Superior temporal gyrus (tissue), 1 donor: ENCODE data around the gene LDAF1.
"Not testable (repeated sequence)": the region's sequence is repeated elsewhere in the genome, so short reads cannot be mapped to it uniquely, and the experiment has no call there.

Source experiments
- DNase-seq: peaks from one replicate; pipeline ENCODE4 v3.0.0-alpha.2; 2016; ENCODE audit errors: extremely low spot score

Gene LDAF1

DNA sequence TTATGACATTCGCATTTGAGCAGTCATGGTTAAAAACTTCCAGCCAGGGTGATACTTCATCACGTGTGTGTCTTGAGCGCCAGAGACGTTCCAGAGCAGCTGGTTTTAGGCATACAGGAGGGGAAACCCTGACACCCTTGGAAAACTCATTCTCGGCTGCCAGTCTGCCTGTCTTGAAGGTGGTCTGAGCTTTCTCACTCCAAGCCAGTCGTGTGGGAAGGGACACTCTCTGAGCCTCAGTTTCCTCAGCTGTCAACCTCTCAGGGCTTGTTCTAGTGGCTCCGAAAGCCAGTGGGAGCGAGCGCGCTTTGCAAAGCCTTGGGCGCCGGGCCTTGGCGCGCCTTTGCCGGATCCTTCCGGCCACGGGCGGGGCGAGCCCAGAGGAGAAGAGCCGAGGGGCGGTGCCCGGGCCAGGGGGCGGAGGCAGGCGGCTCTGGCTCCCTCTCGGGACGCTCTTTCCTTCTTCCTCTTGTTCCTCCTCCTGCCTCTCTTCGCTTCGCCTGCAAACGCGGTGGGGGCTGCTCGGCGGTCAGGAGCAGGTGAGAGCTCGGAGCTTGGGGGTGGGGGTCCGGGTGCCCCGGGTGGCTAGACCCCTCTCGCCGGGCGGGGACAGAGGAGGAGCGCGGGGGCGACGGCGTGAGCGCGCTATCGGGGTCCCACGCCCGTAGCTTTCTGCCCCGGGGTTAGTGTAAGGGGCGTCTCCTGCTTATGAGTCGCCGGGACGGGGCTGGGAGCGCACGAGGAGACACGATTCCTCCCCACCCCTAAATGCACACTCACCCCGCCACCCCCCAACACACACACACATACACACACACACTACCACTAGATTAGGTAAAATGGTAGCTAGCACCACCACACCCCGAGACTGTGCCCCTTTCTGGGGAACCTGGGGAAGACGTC is at the start of gene LDAF1:
TSS of gene LDAF1 (plus strand) at position 467 of the 903 bp plus-strand sequence. CDS start 2,509 bp downstream, outside the sequence.
- DNase-seq = no peak

DNA sequence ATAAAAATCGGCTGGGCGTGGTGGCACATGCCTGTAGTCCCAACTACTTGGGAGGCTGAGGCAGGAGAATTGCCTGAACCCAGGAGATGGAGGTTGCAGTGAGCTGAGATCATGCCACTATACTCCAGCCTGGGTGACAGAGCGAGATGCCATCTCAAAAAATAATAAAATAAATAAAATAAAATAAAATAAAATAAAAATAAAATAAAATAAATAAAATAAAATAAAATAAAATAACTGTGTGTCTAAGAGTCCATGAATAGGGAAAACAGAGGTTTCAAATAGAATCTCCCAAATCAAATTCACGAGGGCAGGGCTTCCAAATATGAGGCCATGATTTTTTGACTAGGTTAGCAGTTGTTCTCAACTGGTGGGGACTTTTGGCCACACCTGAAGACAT is 42.9 kb upstream of the LDAF1 start:
- DNase-seq = not testable (repeated sequence)

DNA sequence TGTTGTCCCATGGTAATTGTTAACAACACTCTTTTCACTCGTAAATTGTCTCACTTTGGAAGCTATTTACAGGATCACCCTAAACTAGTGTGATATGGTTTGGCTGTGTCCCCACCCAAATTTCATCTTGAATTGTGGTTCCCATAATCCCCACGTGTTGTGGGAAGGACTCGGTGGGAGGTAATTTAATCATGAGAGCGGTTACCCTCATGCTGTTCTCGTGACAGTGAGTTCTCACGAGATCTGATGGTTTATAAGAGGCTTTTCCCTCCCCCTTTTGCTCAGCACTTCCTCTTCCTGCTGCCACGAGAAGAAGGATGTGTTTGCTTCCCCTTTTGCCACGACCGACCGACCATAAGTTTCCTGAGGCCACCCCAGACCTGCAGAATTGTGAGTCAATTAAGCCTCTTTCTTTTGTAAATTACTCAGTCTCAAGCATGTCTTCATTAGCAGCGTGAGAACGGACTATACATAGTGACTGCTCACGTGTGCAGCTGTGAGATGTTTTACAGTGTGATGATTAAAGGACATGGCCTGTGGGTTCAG is 42.3 kb upstream of the LDAF1 start:
- DNase-seq = no peak

DNA sequence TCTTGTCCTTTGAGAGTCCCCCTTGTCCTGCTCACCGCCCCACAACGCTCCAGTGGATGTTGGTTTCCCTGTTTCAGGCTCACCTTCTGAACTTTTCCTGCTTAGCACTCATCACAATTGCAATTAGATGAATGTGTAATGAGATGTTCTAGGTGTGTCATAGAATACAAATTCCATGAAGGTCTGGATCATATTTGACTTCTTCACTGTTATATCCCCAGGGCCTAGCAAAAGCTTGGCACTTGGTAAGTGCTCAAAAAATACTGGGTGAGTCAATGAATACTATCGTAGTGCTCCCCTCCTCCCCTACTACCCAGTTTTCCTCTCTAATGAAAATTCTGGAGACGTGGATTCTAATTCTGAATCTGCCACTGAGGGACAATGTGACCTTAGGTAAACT is 40.9 kb upstream of the LDAF1 start:
- no peak for DNase-seq

DNA sequence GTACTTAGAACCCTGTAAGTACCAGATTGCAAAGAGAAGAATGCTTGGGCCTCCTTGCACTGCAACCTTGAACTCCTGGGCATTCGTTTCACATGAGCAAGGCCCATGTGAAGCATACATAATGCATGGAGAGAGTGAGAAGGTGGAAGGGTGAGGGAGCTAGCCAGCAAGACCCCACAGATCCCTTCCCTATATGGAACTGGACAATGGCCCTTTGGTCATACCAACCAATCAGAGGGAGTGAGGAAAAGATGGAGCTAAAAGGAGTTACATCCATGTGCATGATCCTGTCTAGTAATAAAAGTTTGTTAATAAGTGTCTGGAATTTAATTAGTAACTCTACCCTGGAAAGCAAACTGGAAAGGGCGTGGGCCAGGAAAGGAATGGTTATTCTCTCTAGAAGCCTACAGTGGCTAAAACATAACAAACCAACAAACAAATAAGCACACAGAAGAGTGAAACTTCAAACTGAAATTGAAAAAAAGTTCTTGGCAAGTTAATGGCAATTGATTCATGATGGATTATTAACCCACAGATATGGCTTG is 37.4 kb upstream of the LDAF1 start:
- no peak for DNase-seq

DNA sequence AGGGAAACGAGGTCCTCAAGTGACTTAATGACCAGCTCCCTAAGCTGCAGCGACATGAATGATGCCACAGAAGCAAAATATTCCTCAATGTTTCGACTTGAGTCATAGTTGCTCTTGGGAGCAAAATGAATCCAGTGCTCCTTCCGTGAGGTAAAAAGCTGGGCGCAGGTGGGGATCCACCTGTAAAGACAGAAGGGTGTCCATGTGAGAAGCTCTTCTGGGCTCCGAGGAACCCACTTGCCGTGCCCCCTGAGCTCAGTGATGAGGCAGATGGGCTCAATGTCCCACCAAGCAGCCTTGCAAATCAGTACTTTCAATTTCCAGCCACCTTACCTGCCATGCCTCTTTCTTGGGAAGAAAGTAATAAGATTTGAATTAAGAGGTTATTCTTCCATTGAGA is 33.3 kb upstream of the LDAF1 start:
- DNase-seq = no peak

DNA sequence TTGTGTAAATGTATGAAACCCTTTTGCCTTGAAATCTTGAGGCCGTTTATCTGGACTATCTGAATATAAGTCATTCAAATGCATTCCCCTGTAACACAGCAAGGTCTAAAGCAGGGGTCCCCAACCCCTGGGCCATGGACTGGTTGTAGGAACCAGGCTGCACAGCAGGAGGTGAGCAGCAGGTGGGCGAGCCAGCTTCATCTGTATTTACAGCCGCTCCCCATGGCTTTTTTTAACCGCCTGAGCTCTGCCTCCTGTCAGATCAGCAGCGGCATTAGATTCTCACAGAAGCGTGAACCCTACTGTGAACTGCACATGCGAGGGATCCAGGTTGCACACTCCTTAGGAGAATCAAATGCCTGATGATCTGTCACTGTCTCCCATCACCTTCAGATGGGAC is 32.0 kb upstream of the LDAF1 start:
- DNase-seq = no peak

DNA sequence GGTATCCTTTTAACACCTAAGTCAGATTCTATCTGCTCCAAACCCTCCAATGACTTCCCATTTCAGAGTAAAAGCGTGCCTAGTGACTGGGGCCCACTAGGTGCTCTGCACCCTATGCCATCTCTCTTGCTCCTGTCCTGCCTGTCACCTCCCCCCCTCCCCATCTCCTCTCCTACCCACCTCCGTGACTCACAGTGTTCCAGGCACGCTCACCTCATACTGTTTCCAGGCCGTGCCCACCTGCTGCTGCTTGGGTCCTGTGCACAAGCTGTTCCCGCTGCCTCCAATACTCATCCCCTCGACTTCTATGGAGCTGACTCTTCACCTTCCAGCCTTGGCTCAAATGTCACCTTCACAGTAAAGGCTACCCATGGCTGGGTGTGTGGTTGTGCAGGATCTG is 29.5 kb upstream of the LDAF1 start:
- no peak for DNase-seq

DNA sequence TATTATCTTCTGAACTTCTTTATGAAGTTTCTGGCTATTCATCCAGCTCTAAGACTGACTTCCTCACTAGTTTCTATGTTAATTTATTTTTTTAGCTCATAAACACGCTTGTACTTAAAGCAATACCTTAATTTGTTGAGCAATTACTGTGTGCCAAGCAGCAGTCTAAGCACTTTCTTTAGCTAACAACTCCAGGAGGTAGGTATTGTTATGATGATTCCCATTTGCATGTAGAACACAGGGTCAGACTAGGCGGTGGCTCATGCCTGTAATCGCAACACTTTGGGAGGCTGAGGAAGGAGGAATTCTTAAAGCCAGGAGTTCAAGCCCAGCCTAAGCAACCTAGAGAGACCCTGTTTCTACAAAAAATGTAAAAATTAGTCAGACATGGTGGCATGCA is 27.7 kb upstream of the LDAF1 start:
- DNase-seq = no peak

DNA sequence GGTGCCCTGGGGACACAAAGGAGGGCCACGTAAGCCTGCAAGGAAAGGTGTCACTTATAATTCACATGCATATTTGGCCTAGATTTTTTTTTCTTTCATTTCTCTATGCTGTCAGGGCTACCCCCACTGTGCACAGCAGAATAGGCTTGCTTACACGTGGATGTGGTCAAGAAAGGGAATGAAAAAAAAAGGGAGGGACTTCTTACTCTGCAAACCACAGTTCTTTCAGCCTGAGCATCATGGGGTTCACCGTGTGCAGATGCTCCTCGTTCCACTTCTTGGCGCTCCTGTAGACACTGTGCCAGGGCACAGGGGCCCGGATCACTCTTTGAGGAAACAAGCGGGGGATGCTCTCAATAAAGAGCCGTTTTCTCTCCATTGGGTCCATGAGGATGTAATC is 24.4 kb upstream of the LDAF1 start:
- no peak for DNase-seq

DNA sequence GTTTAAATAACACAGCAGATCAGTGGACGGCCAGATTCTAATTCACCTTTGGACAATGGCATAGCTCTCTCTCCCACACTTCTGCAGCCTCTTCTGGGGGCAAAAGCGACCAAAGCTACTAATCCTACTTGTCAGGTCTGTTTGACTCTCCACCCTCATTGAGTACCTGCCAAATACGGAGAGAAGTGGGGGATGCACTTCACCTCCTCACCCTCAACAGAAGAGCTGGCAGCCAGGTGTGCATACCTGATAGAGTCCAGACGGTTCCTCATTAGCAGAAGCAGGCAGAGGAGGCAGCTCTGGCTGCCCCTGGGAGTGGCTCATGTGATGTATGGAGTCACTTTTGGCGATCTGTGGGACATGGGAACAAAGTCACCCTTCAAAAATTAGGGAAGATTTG is 12.7 kb upstream of the LDAF1 start:
- DNase-seq = no peak

DNA sequence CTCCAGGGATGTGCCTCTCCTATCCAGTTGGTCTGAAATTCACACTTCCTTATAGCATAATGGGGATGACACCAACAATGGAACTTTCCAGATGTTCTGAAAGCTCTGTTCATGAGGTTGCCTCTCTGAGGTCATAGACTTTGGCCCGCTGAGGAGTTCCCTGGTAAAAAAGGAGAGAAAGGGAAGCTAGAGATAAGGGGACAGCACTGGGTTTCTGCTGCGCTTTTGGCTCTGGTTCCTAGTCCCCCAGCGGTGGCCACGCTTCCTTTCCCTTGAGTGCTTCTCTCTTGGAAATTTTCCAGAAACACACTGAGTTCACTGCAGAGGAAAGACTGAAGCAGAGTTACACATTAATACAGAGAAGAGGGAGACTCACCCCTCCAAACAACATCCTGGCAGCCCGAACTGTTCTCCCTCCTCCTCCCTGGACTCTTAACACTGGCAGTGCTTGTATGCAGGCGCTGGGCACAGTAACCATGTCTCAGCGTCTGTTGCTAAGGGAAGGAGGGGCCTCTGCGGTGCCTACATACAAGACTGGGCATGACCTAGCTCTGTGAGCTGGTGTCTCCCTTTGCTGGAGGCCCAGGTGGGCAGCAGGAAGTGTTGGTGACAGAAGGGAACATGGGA is 8.0 kb upstream of the LDAF1 start, which contains the start of gene DNAH3:
TSS of gene DNAH3 (minus strand) at position 472 of the 627 bp plus-strand sequence. CDS start 527 bp downstream, outside the sequence.
- DNase-seq = no peak

DNA sequence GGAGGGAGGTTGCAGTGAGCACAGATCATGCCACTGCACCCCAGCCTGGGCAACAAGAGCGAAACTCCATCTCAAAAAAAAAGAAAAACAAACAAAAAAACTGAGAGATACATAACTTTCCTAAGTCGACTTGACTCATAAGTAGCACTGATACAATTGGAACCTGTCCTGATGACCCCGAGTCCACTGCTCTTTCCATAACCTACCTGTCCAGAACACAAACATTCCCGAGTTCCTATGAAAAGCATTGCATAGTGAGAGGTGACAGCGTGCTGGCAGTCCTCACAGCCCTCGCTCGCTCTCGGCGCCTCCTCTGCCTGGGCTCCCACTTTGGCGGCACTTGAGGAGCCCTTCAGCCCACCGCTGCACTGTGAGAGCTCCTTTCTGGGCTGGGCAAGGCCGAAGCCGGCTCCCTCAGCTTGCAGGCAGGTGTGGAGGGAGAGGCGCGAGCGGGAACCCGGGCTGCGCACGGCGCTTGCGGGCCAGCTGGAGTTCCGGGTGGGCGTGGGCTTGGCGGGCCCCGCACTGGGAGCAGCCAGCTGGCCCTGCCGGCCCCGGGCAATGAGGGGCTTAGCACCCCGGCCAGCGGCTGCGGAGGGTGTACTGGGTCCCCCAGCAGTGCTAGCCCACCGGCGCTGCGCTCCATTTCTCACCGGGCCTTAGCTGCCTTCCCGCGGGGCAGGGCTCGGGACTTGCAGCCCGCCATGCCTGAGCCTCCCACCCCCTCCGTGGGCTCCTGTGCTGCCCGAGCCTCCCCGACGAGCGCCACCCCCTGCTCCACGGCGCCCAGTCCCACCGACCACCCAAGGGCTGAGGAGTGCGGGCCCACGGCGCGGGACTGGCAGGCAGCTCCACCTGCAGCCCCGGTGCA is 6.1 kb upstream of the LDAF1 start:
- not testable (repeated sequence) for DNase-seq

DNA sequence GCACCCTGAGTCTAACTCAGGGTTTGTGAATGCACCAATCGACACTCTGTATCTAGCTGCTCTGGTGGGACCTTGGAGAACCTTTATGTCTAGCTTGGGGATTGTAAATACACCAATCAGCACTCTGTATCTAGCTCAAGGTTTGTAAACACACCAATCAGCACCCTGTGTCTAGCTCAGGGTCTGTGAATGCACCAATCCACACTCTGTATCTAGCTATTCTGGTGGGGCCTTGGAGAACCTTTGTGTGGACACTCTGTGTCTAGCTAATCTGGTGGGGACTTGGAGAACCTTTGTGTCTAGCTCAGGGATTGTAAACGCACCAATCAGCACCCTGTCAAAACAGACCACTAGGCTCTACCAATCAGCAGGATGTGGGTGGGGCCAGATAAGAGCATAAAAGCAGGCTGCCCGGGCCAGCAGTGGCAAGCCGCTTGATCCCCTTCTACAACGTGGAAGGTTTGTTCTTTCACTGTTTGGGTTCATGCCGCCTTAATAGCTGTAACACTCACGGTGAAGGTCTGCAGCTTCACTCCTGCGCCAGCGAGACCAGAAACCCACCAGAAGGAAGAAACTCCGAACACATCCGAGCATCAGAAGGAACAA is 5.2 kb upstream of the LDAF1 start:
- DNase-seq = not testable (repeated sequence)

DNA sequence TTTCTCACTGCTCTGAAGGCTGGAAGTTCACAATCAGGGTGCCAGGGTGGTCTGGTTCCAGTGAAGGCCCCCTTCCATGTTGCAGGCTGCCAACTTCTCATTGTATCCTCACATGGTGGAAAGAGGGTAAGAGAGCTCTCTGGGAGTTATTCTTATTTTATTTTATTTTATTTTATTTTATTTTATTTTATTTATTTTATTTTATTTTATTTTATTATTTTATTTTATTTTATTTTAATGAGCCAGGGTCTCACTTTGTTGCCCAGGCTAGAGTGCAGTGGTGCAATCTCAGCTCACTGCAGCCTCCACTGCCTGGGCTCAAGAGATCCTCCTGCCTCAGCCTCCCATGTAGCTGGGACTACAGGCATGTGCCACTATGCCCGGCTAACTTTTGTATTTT is 2.5 kb upstream of the LDAF1 start:
- not testable (repeated sequence) for DNase-seq

DNA sequence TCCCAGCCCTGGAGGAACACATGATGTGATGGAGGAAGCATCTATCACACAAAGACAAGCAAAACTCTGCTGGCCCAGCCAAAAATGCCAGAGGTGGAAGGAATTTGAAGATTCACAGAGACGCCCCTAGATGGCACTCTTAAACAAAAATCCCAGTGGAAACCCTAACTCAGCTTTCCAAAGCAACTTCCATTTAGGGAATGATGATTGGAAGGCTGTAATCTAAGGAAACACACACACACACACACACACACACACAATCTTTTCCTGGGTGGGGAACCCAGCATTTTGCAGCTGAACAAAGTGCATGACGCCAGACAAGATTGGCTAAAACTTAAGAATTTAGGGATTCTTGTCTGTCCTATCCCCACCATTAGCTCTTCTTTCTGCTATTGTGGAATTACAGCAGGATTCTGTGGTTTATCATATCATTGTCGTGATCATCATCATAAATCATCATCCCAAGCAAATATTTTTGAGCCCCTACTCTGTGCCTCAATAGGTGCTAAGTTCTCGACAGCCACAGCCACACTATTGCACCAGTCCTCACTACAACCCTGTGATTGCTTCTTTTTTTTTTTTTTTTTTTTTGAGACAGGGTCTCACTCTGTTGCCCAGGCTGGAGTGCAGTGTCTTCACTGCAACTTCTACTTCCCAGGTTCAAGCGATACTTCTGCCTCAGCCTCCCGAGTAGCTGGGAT is 1.6 kb upstream of the LDAF1 start:
- DNase-seq = peak; percentile 85

DNA sequence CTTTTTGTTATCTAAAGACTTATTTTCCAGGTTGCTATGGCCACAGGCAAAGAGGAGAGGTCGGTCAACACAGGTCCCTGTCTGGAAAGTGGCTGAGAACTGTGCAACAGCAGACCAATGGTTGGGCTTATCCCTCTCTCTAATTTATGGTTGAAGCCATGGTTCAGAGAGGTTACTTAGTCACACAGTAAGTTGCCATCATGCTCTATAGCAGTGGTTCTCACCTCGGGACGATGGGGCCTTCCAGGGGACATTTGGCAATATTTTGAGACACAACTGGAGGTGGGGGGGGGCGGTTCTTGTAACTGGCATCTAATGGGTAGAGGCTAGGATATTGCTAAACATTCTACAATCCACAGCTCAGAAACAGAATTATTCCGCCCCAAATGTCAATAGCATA is 842 bp upstream of the LDAF1 start:
- no peak for DNase-seq

DNA sequence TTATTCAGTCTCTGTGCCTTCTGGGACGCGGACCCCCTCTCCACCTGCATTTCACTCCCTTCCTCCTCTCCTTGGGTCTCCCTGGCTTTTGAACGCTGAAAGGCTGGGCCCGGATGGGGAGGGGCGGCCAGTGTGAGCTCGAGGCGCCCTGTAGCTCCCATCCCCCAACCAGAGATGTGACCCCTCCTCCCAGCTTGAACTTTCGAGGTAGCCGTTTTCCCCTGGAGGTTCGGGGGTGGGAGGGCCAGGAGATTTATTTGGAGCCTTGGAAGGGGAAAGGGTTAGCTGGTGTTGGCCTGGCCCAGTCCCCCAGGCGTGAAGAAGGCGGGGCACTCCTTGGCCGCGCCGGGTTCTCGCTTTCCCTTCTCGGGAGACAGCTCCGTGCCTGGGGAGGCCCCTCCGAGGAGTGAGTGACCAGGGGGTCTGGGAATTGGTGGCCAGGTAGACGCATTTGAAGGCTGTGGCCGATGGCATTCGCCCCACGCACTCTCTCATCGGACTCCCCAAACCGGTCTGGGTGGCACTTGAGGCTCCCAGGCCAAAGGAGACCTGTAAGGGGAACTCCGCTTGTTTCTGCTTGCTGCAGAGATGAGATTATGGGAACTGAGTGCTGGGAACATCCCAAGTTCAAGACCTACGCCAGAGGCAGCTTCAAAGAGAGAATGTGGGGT is 942 bp downstream of the LDAF1 start:
- DNase-seq = no peak

DNA sequence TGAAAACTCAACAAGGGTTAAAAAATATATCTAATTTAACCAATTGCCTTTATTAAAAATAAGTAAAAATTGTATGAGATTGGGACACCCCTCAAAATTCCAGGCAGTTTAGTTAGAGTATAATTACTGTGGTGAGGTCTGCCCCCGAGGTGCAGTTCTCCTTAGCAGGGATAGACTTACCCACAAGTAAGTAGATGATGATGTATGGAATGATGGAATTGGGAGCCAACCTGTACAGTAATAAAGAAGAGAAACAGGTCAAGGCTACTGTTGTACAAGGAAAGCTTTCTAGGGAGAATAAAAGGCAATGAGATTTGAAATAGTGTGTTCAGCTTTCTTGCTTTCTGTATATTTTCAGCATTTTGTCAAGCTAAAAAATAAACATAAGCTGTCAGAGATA is 1.8 kb downstream of the LDAF1 start:
- no peak for DNase-seq

DNA sequence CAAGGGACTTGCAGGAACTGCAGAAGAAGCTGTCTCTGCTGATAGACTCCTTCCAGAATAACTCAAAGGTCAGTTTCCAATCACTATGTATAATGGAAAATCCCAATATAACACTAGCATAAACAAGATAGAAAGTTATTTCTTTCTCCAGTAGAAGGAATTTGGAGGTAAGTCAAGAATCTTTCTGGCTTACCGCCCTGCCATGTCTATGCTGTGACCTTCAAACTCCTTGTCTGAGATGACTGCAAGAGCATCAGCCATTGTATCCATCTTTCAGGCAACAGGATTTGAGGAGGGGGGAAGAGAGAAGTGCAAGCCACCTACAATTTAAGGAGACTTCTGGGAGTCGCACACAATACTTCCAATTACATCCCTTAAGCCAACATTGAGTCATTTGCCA is 2.7 kb downstream of the LDAF1 start:
- no peak for DNase-seq
